ENCODE measurements around the gene WDR72. TPM values are rescaled to one million over a fixed set of nuclear protein-coding genes. Genes with fewer than 3 reads are reported as not detected.

WDR72 gene
- total and polyA plus RNA-seq, 5 donors from 2014 or later, result not detected

DNA sequence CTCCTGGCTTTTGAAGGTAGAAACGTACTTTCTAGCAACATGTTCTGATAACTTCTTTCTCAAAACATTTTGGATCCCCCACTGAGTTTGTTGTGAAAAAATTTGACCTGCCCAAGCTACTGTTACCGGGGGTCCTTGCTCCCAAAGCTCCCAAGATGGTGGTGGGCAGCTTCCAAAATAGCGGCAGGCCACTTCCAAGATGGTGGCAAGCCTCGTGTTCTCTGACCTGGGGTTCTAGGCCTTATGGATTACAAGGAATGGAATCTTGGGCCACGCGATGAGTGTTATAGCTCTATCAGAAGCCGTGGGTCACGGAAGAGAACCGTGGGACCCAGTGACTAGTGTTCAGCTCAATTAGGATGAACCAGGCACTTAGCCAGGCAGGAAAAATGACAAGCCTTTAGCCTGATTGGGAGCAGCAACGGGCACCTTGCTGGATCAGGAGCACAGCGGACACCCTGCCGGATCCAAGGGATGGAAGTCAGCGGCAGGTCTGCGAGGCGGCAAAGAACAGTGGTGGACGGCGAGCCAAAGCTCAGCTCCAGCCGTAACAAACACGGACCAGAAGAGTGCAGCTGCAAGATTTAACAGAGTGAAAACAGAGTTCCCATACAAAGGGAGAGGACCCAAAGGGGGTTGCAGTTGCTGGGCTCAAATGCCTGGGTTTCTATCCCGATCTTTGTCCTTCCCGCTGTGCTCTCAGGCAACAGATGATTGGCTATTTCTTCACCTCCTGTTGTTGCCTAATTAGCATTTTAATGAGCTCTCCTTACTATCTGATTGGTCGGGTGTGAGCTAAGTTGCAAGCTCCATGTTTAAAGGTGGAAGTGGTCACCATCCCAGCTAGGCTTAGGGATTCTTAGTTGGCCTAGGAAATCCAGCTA is 133.3 kb downstream of the WDR72 start:
- Histone ChIP-seq H3K4me1 (ENCODE audit: control insufficient read depth, insufficient read depth, low read length, poor library complexity, severe bottlenecking) (no peaks in the 10 kb centered on the region), H3K4me3 (ENCODE audit: low read depth, low read length) (no peak overlapping the region), H3K9me3 (ENCODE audit: control insufficient read depth in 2 of 2, low read length in 2 of 2) (no peaks in the 10 kb centered on the region), H3K27me3 (ENCODE audit: control insufficient read depth, insufficient read depth, low read length) (no peaks in the 10 kb centered on the region), H3K27ac (ENCODE audit: insufficient read depth, low read length, poor library complexity, severe bottlenecking) (no peak overlapping the region), H3K36me3 (ENCODE audit: control insufficient read depth, insufficient read depth, low read length) (no peaks in the 10 kb centered on the region)
- ATAC-seq (ENCODE audit: low read depth in 2 of 2) (no peak), DNase-seq (no peak)
- Mint-ChIP-seq H3K4me1 (no peaks in the 10 kb centered on the region), H3K36me3 (no peaks in the 10 kb centered on the region), H3K4me3 (no peak overlapping the region), H3K27ac (no peak overlapping the region), H3K9me3 (peaks cover 0 to 14% (median 3%) of the 10 kb centered on the region in 7 donors), H3K27me3 (peaks cover 7% of the 10 kb centered on the region)

DNA sequence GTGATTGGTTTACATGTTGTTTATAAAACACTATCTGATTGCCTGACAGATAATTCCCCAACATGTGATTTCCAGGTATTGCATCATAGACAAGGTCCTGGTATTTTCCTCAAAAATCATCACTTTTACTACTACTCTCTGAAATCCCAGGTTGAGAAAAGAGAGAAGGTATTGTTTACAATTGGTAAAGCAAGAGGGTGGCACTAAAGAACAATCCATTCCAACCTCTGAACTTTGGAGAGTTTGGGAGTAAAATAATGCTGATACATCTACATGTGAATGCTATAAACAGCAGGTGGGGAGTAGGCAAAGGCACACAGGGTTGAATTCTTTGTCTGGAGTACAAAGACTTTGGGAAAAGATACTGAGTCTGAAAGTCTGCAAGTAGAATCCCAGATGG is 134.2 kb downstream of the WDR72 start:
- Histone ChIP-seq H3K9me3 (ENCODE audit: control insufficient read depth in 2 of 2, low read length in 2 of 2) (no peaks in the 10 kb centered on the region), H3K36me3 (ENCODE audit: control insufficient read depth, insufficient read depth, low read length) (no peaks in the 10 kb centered on the region), H3K27ac (ENCODE audit: insufficient read depth, low read length, poor library complexity, severe bottlenecking) (no peak overlapping the region), H3K27me3 (ENCODE audit: control insufficient read depth, insufficient read depth, low read length) (no peaks in the 10 kb centered on the region), H3K4me3 (ENCODE audit: low read depth, low read length) (no peak overlapping the region), H3K4me1 (ENCODE audit: control insufficient read depth, insufficient read depth, low read length, poor library complexity, severe bottlenecking) (no peaks in the 10 kb centered on the region)
- ATAC-seq (ENCODE audit: low read depth in 2 of 2) (no peak), DNase-seq (no peak)
- Mint-ChIP-seq H3K9me3 (peaks cover 0 to 14% (median 3%) of the 10 kb centered on the region in 7 donors), H3K4me1 (no peaks in the 10 kb centered on the region), H3K36me3 (no peaks in the 10 kb centered on the region), H3K4me3 (no peak overlapping the region), H3K27ac (no peak overlapping the region), H3K27me3 (peaks cover 7% of the 10 kb centered on the region)

- no peak overlapping the region for H3K27ac ChIP-seq (ENCODE audit: insufficient read depth, low read length, poor library complexity, severe bottlenecking)
- Mint-ChIP-seq H3K4me1 (no peaks in the 10 kb centered on the region), H3K36me3 (no peaks in the 10 kb centered on the region), H3K27me3 (peaks cover 7% of the 10 kb centered on the region), H3K27ac (no peak overlapping the region), H3K9me3 (peaks cover 0 to 13% (median 3%) of the 10 kb centered on the region in 7 donors), H3K4me3 (no peak overlapping the region)
- no peak overlapping the region for H3K4me3 ChIP-seq (ENCODE audit: low read depth, low read length)
- ATAC-seq (ENCODE audit: low read depth in 2 of 2) (no peak), DNase-seq (no peak)
- H3K4me1 ChIP-seq (ENCODE audit: control insufficient read depth, insufficient read depth, low read length, poor library complexity, severe bottlenecking), result no peaks in the 10 kb centered on the region
- H3K36me3 ChIP-seq (ENCODE audit: control insufficient read depth, insufficient read depth, low read length), result no peaks in the 10 kb centered on the region
- H3K9me3 ChIP-seq (ENCODE audit: control insufficient read depth in 2 of 2, low read length in 2 of 2), result no peaks in the 10 kb centered on the region
- H3K27me3 ChIP-seq (ENCODE audit: control insufficient read depth, insufficient read depth, low read length), result no peaks in the 10 kb centered on the region
Measured at GRCh38 chr15:53618461-53618860, 141.0 kb downstream of the WDR72 start.

DNA sequence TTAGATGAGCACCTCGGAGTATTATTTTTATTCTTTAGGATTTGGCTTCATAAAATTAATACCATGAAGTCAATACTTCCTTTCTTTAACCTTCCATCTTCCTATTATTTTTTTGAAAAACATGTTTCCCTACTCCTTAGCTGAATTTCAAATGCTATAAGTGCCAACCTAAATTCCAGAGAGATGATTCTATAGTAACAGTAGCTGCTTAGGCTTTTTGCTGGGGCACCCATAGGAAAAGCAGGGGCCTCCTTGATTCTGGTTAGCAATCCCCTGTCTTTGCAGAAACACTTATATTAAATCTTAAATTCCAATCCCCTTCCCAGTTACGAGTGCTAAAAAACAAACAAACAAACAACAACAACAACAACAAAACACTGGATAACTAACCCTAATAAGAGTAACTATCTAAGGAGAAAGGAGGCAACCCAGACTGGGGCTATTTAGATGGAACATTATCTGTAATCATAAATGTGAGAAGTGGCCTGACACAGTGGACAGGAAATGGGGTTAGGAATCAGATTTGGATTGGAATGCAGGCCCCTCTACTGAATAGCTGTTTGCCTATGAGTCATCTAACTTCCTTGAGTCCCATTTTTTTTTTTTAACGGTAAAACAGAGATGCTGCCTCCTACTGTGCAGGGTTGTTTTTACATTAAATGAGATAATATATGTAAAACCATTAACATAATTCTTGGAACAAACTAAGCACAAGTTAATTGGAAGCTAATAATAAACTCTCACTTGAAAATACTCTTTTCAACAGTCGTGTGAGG is 148.1 kb downstream of the WDR72 start:
- Histone ChIP-seq H3K27me3 (ENCODE audit: control insufficient read depth, insufficient read depth, low read length) (no peaks in the 10 kb centered on the region), H3K4me1 (ENCODE audit: control insufficient read depth, insufficient read depth, low read length, poor library complexity, severe bottlenecking) (no peaks in the 10 kb centered on the region), H3K36me3 (ENCODE audit: control insufficient read depth, insufficient read depth, low read length) (no peaks in the 10 kb centered on the region), H3K4me3 (ENCODE audit: low read depth, low read length) (no peak overlapping the region), H3K27ac (ENCODE audit: insufficient read depth, low read length, poor library complexity, severe bottlenecking) (no peak overlapping the region), H3K9me3 (ENCODE audit: control insufficient read depth in 2 of 2, low read length in 2 of 2) (no peaks in the 10 kb centered on the region)
- ATAC-seq (ENCODE audit: low read depth in 2 of 2) (no peak), DNase-seq (no peak)
- no peaks in the 10 kb centered on the region for H3K4me1 Mint-ChIP-seq
- H3K4me3 Mint-ChIP-seq, result no peak overlapping the region
- H3K36me3 Mint-ChIP-seq, result no peaks in the 10 kb centered on the region
- peaks cover 0 to 4% (median 0%) of the 10 kb centered on the region in 7 donors for H3K9me3 Mint-ChIP-seq
- no peaks in the 10 kb centered on the region for H3K27me3 Mint-ChIP-seq
- H3K27ac Mint-ChIP-seq, result no peak overlapping the region

DNA sequence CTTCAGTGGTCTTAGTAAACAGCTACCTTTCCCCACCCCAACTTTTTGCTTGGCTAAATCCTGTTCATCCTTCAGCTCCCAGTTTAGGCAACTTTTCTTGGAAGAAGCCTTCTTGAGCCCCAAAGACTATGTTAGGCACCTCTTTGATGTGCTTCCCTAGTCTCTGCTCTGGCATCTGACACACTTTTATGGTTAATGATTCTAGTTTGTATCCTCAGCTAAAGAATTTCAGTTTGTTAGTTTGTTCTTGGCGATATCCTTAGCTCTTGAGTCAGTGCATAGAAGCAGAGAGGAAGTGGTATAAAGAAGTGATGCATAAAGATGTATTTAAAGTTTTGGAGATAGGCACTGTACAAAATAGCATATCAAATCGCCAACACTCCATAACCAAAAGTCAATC is 168.4 kb downstream of the WDR72 start:
- H3K27ac ChIP-seq (ENCODE audit: insufficient read depth, low read length, poor library complexity, severe bottlenecking), result no peak overlapping the region
- H3K27me3 ChIP-seq (ENCODE audit: control insufficient read depth, insufficient read depth, low read length), result no peaks in the 10 kb centered on the region
- H3K4me3 ChIP-seq (ENCODE audit: low read depth, low read length), result no peak overlapping the region
- ATAC-seq (ENCODE audit: low read depth in 2 of 2) (no peak), DNase-seq (no peak)
- no peaks in the 10 kb centered on the region for H3K9me3 Mint-ChIP-seq
- H3K27ac Mint-ChIP-seq, result no peak overlapping the region
- H3K9me3 ChIP-seq (ENCODE audit: control insufficient read depth in 2 of 2, low read length in 2 of 2), result no peaks in the 10 kb centered on the region
- no peaks in the 10 kb centered on the region for H3K4me1 ChIP-seq (ENCODE audit: control insufficient read depth, insufficient read depth, low read length, poor library complexity, severe bottlenecking)
- no peaks in the 10 kb centered on the region for H3K36me3 Mint-ChIP-seq
- H3K36me3 ChIP-seq (ENCODE audit: control insufficient read depth, insufficient read depth, low read length), result no peaks in the 10 kb centered on the region
- H3K4me1 Mint-ChIP-seq, result no peaks in the 10 kb centered on the region
- no peak overlapping the region for H3K4me3 Mint-ChIP-seq
- H3K27me3 Mint-ChIP-seq, result no peaks in the 10 kb centered on the region

- DNase-seq (no peak), ATAC-seq (ENCODE audit: low read depth in 2 of 2) (no peak)
- Histone ChIP-seq H3K27ac (ENCODE audit: insufficient read depth, low read length, poor library complexity, severe bottlenecking) (no peak overlapping the region), H3K36me3 (ENCODE audit: control insufficient read depth, insufficient read depth, low read length) (no peaks in the 10 kb centered on the region), H3K9me3 (ENCODE audit: control insufficient read depth in 2 of 2, low read length in 2 of 2) (no peaks in the 10 kb centered on the region), H3K27me3 (ENCODE audit: control insufficient read depth, insufficient read depth, low read length) (no peaks in the 10 kb centered on the region), H3K4me1 (ENCODE audit: control insufficient read depth, insufficient read depth, low read length, poor library complexity, severe bottlenecking) (no peaks in the 10 kb centered on the region), H3K4me3 (ENCODE audit: low read depth, low read length) (no peak overlapping the region)
- no peaks in the 10 kb centered on the region for H3K36me3 Mint-ChIP-seq
- H3K4me3 Mint-ChIP-seq, result no peak overlapping the region
- H3K4me1 Mint-ChIP-seq, result no peaks in the 10 kb centered on the region
- H3K27ac Mint-ChIP-seq, result no peak overlapping the region
- no peaks in the 10 kb centered on the region for H3K9me3 Mint-ChIP-seq
- H3K27me3 Mint-ChIP-seq, result no peaks in the 10 kb centered on the region
Measured at GRCh38 chr15:53590380-53590779, 169.1 kb downstream of the WDR72 start.

GRCh38 chr15:53589520-53590057 is 169.9 kb downstream of the WDR72 start:
- Histone ChIP-seq H3K4me3 (ENCODE audit: low read depth, low read length) (no peak overlapping the region), H3K36me3 (ENCODE audit: control insufficient read depth, insufficient read depth, low read length) (no peaks in the 10 kb centered on the region), H3K27ac (ENCODE audit: insufficient read depth, low read length, poor library complexity, severe bottlenecking) (no peak overlapping the region), H3K9me3 (ENCODE audit: control insufficient read depth in 2 of 2, low read length in 2 of 2) (no peaks in the 10 kb centered on the region), H3K4me1 (ENCODE audit: control insufficient read depth, insufficient read depth, low read length, poor library complexity, severe bottlenecking) (no peaks in the 10 kb centered on the region), H3K27me3 (ENCODE audit: control insufficient read depth, insufficient read depth, low read length) (no peaks in the 10 kb centered on the region)
- DNase-seq, result no peak
- no peaks in the 10 kb centered on the region for H3K27me3 Mint-ChIP-seq
- no peaks in the 10 kb centered on the region for H3K4me1 Mint-ChIP-seq
- no peaks in the 10 kb centered on the region for H3K36me3 Mint-ChIP-seq
- H3K9me3 Mint-ChIP-seq, result no peaks in the 10 kb centered on the region
- no peak for ATAC-seq (ENCODE audit: low read depth in 2 of 2)
- no peak overlapping the region for H3K27ac Mint-ChIP-seq
- no peak overlapping the region for H3K4me3 Mint-ChIP-seq

Data from CD4-positive, CD25-positive, alpha-beta regulatory T cell (primary cell).